Activated CD8-positive, alpha-beta memory T cell treated with anti-CD3 and anti-CD28 coated beads for 4 hours (primary cell): Measurements from ENCODE around the gene CCDC66.
A peak's percentile ranks its signal among the peaks of the same experiment; 100 is the strongest.
"Not testable (repeated sequence)": the region's sequence is repeated elsewhere in the genome, so short reads cannot be mapped to it uniquely, and the experiment has no call there.

Source experiments
- DNase-seq, 2 donors: peaks; one replicate each; pipeline ENCODE4 v3.0.0-alpha.2; 2020; ENCODE audit warnings: low read depth in 2 of 2

Gene CCDC66

GRCh38 chr3:56556908-56557830 lies at the start of gene CCDC66:
Gene CCDC66, plus strand, starts transcription at chr3:56557175. Its CDS starts 68 bp downstream, at chr3:56557243.
- peak; percentile 77 to 87 for DNase-seq

- DNase-seq: no peak
Observed at GRCh38 chr3:56519641-56520040, 37.3 kb upstream of the CCDC66 start.

GRCh38 chr3:56522374-56522773 lies 34.6 kb upstream of the CCDC66 start:
- no peak for DNase-seq

GRCh38 chr3:56525291-56525690 lies 31.7 kb upstream of the CCDC66 start:
- no peak for DNase-seq

GRCh38 chr3:56536735-56537134 lies 20.2 kb upstream of the CCDC66 start:
- DNase-seq: no peak

- no peak for DNase-seq
Observed at GRCh38 chr3:56547486-56547885, 9.5 kb upstream of the CCDC66 start.

GRCh38 chr3:56557831-56558170 lies 826 bp downstream of the CCDC66 start:
- no peak for DNase-seq

- no peak for DNase-seq
Observed at GRCh38 chr3:56573501-56573900, 16.5 kb downstream of the CCDC66 start.

GRCh38 chr3:56581941-56582340 lies 25.0 kb downstream of the CCDC66 start:
- DNase-seq: not testable (repeated sequence)

- not testable (repeated sequence) for DNase-seq
Observed at GRCh38 chr3:56584275-56584674, 27.3 kb downstream of the CCDC66 start.

- no peak for DNase-seq
Observed at GRCh38 chr3:56590814-56591213, 33.8 kb downstream of the CCDC66 start.

- DNase-seq: no peak
Observed at GRCh38 chr3:56591262-56591661, 34.3 kb downstream of the CCDC66 start.

- DNase-seq: peak in 1 of 2 donors; percentile 9
Observed at GRCh38 chr3:56593455-56594158, 36.6 kb downstream of the CCDC66 start.

- DNase-seq: no peak
Observed at GRCh38 chr3:56595975-56596840, 39.2 kb downstream of the CCDC66 start.

- DNase-seq: not testable (repeated sequence)
Observed at GRCh38 chr3:56608479-56608878, 51.5 kb downstream of the CCDC66 start.

GRCh38 chr3:56610669-56611335 lies 53.8 kb downstream of the CCDC66 start:
- DNase-seq: no peak

- no peak for DNase-seq
Observed at GRCh38 chr3:56611364-56611763, 54.4 kb downstream of the CCDC66 start.

GRCh38 chr3:56612146-56612545 lies 55.2 kb downstream of the CCDC66 start:
- no peak for DNase-seq

GRCh38 chr3:56613016-56613415 lies 56.0 kb downstream of the CCDC66 start:
- no peak for DNase-seq

- DNase-seq: no peak
Observed at GRCh38 chr3:56616478-56617006, 59.6 kb downstream of the CCDC66 start.

GRCh38 chr3:56620371-56620770 lies 63.4 kb downstream of the CCDC66 start:
- no peak for DNase-seq
